HG02623 (cell line): ENCODE results near the gene SMG9.
"Not testable (repeated sequence)": the region's sequence is repeated elsewhere in the genome, so short reads cannot be mapped to it uniquely, and the experiment has no call there.

Experiments used
- ATAC-seq: cut with Tn5 transposase; IDR thresholded peaks from one replicate; pipeline ENCODE4 v1.9.1; 2021; ENCODE audit warnings: moderate library complexity; ENCODE audit not compliant: unreplicated experiment

SMG9 gene

DNA sequence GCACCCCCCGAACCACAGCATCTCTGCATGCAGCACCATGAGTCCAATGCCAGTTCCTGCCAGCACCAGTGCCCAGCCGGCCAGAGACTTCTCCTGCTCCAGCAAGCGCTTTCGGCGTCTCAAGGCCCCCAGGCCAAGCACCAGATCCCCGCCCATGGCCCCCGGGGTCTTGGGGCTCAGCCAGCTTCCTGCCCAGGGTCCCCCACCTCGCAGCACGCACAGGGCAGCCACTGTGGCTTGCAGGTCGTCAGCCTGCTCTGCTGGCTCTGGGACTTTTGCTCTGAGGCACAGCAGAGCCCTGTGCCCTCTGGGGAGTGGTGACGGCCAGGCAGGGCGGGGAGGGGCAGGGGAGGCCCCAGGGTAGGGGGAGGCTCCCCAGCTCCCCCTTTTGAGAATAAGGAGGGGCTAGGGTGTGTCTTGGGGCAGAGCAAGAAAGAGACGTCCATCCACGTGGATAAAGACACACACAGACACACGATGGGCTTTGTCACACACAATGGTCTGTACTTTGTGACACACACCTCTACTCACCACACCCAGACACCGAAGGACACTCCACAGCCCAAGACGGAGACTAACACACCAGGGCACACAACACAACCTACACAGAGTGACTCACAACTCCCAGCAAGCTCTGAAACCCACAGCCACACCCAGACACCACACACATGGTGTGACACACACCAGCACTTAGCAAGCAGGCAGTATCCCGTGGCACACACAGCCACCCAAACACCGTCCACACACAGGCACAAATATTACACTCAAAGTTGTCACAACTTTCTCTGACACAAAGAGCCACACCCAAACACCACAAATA lies 26.2 kb upstream of the SMG9 start, which contains the start of gene KCNN4:
KCNN4 (minus strand) TSS at position 268 of the 820 bp plus-strand sequence; CDS start at position 156, 112 bp downstream.
- ATAC-seq: peak; percentile 37

GRCh38 chr19:43779820-43780219 lies 25.1 kb upstream of the SMG9 start:
- no peak for ATAC-seq

DNA sequence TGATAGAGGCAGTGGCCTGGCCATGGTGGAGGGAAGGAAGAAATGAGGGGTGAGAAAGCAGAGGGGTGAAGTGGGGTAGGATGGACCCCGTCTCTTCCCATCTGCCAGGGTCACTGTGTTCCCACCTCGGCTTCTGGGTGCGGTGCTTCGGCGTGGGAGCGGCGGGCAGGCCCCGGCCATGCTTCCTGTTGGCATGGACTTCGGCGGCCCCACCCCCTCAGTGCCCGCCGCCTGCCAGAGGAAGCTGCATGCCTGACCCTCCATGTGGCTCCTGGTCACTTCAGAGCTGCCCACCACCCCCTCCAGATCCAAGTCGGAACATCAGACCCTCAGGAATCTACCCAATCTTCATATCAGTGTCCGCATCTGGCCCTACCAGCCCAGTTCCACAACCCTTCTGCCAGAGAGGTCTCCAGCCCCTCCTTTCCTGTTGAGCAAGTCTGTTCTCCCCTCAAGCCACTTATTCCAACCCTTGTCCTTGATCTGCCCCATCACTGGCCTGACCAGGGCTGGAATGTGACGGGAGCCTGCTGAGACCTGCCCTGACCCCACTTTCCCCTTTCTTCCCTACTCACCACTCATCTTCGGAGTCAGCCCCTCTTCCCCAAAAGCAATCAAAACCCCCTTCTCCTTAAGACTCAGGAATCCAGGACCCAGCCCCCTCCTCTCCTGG lies 24.5 kb upstream of the SMG9 start:
- ATAC-seq: no peak

- no peak for ATAC-seq
These were observed 23.9 kb upstream of the SMG9 start for GRCh38 chr19:43778651-43779050.

GRCh38 chr19:43777163-43777695 lies 22.5 kb upstream of the SMG9 start:
- ATAC-seq: no peak

- no peak for ATAC-seq
These were observed 21.5 kb upstream of the SMG9 start for GRCh38 chr19:43776286-43776685.

DNA sequence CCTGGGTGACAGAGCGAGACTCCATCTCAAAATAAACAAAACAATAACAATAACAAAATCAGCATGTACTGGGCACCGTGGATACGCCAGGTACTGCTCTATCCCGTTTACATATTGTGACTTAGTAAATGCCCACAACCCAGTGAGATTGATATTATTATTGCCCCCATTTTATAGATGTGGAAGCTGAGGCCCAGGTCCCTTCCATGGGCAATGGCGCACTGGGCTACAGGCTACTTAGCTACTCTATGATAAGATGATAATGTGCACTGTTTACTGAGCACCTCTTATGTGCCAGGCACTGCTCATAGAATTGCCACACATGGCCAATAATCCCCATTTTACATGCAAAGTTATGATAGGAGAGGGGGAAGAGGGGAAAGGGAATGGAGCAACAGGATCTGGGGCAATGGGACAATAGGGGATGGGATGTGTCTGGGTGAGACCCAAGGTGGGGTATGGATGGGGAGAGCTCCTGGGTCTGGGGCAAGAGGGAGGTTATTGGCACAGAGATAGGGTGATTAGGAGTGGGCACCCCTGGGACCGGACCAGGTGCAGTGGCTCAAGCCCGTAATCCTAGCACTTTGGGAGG lies 20.6 kb upstream of the SMG9 start:
- ATAC-seq: no peak

DNA sequence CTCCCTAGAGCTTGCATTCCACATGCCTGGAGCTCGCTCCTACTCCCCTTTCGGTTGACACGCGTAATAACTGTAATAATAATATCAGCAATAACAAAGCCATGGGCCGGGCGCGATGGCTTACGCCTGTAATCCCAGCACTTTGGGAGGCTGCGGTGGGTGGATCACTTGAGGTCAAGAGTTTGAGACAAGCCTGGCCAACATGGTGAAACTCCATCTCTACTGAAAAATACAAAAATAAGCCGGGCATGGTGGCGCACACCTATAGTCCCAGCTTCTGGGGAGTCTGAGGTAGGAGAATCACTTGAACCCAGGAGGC lies 20.1 kb upstream of the SMG9 start:
- not testable (repeated sequence) for ATAC-seq

GRCh38 chr19:43774103-43774939 lies 19.6 kb upstream of the SMG9 start:
- ATAC-seq: no peak

DNA sequence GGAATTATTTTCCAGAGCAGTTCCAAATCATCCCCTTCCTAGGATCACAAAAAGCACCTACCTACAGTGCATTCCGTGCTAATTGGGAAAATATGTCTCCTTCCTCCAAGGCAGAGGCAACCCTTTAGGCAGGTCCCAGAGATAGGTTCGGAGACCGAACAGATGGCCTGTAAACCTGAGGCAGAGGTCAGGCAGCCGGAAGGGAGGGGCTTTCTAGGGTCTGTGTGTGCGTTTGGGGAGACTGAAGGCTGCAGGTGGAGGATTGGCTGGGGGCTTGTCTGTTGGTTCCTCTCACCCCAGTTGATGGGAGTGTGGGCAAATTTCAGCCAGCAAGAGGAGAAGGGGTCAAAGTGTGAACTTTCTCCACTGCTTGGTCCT lies 19.0 kb upstream of the SMG9 start:
- ATAC-seq: no peak

DNA sequence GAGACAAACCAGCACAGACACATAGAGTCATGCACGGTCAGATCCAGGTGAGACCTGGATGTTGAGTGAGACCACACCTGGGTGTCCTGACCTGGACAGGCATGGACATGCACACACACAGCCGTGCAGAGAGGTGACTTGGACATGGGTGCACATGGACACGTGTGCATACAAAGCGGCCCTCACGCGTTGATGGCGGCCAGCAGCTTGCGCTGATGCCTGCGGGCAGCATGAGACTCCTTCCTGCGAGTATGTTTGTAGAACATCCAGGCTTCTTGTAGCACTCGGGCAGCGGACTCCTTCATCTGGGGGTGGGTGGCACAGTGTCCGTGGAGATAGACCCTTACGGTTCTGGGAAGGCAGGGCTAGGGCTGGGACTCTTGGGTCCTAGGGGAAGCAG lies 14.5 kb upstream of the SMG9 start:
- ATAC-seq: no peak

DNA sequence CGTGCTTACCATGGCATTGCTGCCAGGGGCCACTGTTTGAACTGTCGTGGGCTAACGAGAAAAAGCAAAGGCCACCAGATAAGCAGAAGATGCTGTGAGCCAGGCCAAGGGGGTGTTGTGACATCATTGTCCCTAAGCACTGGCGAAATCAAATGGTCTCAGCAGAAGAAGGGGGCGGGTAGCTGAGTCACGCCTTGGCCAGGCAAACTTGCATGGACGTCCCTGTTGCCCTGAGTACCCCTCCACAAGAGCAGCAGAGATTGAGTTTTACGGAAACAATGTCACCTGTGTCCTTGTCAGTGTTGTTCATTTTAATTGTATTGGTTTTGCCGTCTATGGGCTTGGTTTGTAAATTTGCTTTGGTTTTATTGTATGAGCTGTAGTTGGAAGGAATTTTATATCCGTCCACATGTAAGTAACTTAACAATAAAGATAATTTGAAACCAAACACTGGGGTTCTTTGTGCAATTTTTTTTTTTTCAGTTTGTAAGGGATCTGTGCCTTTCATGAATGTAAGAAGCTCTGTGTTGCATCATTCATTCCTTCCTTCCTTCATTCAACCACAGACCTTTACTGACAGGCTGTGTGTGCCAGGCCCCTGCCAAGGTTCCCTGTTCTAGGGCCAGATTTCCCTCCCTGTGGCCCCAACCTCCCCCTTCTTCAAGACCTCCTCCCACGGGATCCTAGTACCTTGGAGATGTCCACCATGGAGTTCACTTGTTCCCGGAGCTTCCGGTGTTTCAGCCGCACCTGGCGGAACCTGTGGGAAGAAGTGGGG lies 13.7 kb upstream of the SMG9 start:
- ATAC-seq: no peak

DNA sequence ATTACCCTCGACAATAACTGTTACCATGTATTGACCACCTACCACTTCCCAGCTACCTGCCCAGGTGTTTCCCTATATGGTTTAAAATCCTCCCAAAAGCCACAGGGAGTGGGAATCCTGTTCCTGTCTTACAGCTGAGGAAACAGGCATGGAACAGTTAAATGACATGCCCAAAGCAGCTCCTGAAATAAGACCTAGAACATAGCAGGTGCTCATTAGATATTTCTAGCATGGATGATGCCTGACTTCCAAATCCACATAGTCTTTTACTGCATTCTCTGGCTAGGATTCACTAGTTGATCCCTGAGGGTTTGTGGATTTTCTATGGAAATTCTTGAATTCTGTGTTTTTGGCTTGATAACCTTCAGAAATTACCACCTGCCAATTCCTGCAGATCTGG lies 13.1 kb upstream of the SMG9 start:
- ATAC-seq: no peak

DNA sequence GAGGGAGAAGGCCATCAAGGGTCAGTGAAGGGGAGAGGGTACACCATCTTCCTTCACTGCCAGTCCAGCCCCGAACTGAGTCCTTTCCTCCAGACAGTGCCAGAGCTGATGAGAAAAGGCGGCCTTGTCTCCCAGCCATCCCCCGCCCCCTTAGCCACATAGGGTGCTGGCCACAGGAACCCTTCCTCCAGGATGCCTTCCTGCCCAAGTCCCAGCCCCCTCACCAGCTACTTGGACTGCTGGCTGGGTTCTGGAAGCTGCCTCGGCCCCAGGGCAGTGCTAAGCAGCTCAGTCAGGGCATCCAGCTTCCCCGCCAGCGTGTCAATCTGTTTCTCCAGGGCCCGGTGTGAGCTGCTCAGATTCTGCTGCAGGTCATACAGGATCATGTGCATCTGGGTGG lies 12.6 kb upstream of the SMG9 start:
- ATAC-seq: no peak

DNA sequence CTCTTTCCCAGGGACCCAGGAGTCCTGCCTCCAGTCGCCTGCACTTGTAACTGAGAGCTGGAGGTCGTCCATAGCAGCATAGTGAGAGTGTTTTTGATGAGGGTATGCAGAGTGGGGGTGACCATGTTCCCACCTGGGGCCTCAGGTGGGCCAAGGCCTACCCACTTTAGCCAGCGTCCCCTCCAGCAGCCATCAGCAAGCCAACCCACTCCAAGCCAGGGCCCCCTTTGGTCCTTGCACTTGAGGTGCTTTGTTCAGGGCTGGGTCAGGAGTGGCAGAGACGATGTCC lies 11.9 kb upstream of the SMG9 start:
- no peak for ATAC-seq

DNA sequence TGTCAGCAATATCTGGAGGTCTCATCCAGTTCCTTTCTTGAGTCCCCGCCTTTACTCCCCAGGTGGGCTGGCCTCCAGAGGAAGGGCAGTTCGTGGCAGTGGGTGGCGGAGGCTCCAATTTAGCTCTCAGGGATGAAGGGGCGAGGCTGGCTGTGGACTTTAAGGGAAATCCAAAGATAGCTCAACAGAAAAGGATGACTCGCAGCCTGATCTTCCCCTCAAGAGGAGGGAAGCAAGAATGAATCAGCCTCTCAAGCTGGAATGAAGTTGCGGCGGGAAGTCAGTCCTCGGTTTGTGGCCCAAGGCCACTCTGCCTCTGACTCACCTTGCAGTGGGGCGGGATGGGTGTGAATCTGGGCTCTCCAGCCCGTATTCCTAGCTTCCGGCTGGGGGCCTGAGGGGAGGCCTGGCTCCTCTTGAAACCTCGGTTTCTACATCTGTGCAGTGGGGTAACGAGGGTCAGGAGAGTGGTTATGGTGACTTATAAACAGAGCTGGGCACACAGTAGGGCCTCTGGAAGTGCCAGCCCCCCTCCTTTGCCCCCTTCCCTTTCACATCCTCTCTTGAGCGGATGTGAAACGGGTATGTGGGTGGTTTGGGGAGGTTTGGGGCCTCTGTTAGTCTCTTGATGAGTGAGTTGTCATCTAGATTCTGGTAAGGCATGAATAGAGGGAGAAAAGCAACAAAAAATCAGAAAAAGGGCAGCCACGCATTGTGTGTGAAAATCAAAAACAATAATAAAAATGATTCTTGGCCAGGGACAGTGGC lies 10.5 kb upstream of the SMG9 start:
- peak; percentile 53 for ATAC-seq

DNA sequence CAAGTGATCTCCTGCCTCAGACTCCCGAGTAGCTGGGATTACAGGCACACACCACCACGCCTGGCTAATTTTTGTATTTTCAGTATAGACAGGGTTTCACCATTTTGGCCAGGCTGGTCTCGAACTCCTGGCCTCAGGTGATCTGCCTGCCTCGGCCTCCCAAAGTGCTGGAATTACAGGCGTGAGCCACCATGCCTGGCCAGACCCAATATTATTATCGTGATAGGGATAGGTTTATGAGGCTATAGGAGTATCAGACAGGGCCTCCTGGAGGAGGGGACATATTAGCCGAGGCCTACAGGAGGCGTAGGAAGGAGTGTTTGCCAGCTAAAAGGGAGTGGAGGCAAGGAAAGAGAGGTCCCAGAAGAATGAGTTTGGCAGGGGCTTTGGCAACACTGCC lies 9.9 kb upstream of the SMG9 start:
- ATAC-seq: not testable (repeated sequence)

- ATAC-seq: peak; percentile 28
These were observed 8.7 kb upstream of the SMG9 start for GRCh38 chr19:43763473-43763939.

- no peak for ATAC-seq
These were observed 8.1 kb upstream of the SMG9 start for GRCh38 chr19:43762814-43763213.

DNA sequence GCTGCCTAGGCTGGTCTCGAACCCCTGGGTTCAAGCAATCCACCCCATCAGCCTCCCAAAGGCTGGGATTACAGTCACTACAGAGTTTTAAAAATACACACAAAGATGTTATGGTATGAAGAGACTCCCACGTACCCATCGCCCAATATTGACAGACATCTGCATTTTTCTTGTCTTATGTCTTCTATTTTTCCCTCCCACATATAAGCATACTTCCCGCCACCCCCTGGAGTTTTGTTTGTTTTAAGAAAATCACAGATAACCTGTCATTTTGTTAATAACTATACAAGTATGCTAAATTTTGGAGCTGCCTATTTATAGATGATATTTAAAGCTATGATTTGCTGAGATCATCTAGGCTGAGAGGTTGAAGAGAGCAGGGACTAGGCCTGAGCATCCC lies 6.2 kb upstream of the SMG9 start:
- ATAC-seq: no peak
